Measurements from ENCODE around the gene FCAR.
"Not testable (repeated sequence)": the region's sequence is repeated elsewhere in the genome, so short reads cannot be mapped to it uniquely, and the experiment has no call there.

Gene FCAR

GRCh38 chr19:54896036-54896435 lies 22.0 kb downstream of the FCAR start:
- DNase-seq: no peak

- DNase-seq: not testable (repeated sequence)
Observed at GRCh38 chr19:54898685-54899084, 24.6 kb downstream of the FCAR start.

- not testable (repeated sequence) for DNase-seq
Observed at GRCh38 chr19:54899646-54900045, 25.6 kb downstream of the FCAR start.

GRCh38 chr19:54901153-54901552 lies 27.1 kb downstream of the FCAR start:
- DNase-seq: not testable (repeated sequence)

- DNase-seq: no peak
Observed at GRCh38 chr19:54902061-54902460, 28.0 kb downstream of the FCAR start.

GRCh38 chr19:54903303-54903702 lies 29.3 kb downstream of the FCAR start:
- no peak for DNase-seq

GRCh38 chr19:54904261-54904660 lies 30.2 kb downstream of the FCAR start:
- DNase-seq: not testable (repeated sequence)

GRCh38 chr19:54905421-54905802 lies 31.4 kb downstream of the FCAR start:
- no peak for DNase-seq

- DNase-seq: no peak
Observed at GRCh38 chr19:54905803-54906511, 31.9 kb downstream of the FCAR start, which contains the start of gene NCR1. TSS of gene NCR1 (plus strand) at chr19:54906148. CDS start at chr19:54906188, 40 bp downstream.

GRCh38 chr19:54906819-54907218 lies 32.8 kb downstream of the FCAR start:
- DNase-seq: no peak

GRCh38 chr19:54907899-54908298 lies 33.9 kb downstream of the FCAR start:
- not testable (repeated sequence) for DNase-seq

- no peak for DNase-seq
Observed at GRCh38 chr19:54916822-54917221, 42.8 kb downstream of the FCAR start.

- DNase-seq: no peak
Observed at GRCh38 chr19:54918499-54918898, 44.5 kb downstream of the FCAR start.

- not testable (repeated sequence) for DNase-seq
Observed at GRCh38 chr19:54919646-54920563, 45.9 kb downstream of the FCAR start.

- no peak for DNase-seq
Observed at GRCh38 chr19:54921082-54921481, 47.0 kb downstream of the FCAR start.

GRCh38 chr19:54923276-54923675 lies 49.2 kb downstream of the FCAR start:
- no peak for DNase-seq

GRCh38 chr19:54928299-54928698 lies 54.3 kb downstream of the FCAR start:
- DNase-seq: no peak

- DNase-seq: no peak
Observed at GRCh38 chr19:54937926-54938325, 63.9 kb downstream of the FCAR start.

- no peak for DNase-seq
Observed at GRCh38 chr19:54938906-54939305, 64.9 kb downstream of the FCAR start.

- DNase-seq: not testable (repeated sequence)
Observed at GRCh38 chr19:54939538-54939937, 65.5 kb downstream of the FCAR start.

All from fibroblast of upper back skin (primary cell).